RPMI7951 (cell line): Measurements from ENCODE around the gene RIN1. TPM values are rescaled to one million over a fixed set of nuclear protein-coding genes. Genes with fewer than 3 reads are reported as not detected.

Experiments used
- DNase-seq: peaks from one replicate; pipeline ENCODE4 v3.0.0-alpha.2; 2012; ENCODE audit warnings: low read depth
- total RNA-seq: library from RNA; depleted of rRNA; stranded (reverse); fragments of >200 nt; shearing (Covaris generic); gene quantifications from 2 replicates; pipeline ENCODE4 v1.2.3, GENCODE V29; 2014

RIN1 gene
- total RNA-seq, 1 experiment from 2014 or later = 28.0 TPM

DNA sequence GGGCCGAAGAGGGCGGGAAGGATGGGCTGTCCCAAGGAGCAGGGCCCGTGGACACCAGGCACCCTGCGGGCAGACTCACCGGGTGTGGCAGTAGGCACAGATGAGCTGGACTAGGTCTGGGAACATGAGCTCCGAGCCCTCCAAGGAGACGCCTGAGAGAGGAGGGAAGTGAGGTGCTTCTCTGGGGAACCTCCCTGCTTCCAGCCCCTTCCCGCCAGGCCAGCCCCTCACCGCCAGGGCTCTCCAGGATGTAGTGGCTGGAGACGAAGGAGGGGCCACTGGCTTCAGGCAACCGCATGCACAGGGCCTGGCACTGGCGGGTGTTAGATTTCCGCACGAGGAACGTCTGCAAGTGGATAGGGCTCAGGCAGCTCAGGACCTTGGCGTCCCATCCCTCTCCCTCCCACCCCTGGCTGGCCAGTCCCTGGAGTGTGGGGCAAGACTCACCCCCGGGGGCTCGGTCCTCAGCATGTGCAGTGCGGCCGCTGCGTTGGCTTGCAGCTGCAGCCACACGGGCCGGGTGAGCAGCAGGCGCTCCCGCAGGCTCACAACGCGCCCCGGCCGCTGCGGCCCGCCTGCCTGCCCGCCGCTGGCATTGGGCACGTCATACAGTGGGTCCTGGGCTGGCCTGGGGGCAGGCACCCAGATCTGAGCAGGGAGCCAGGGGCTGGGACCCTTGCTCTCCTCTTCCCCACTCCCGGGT lies 552 bp downstream of the RIN1 start:
- DNase-seq = peak; percentile 91

DNA sequence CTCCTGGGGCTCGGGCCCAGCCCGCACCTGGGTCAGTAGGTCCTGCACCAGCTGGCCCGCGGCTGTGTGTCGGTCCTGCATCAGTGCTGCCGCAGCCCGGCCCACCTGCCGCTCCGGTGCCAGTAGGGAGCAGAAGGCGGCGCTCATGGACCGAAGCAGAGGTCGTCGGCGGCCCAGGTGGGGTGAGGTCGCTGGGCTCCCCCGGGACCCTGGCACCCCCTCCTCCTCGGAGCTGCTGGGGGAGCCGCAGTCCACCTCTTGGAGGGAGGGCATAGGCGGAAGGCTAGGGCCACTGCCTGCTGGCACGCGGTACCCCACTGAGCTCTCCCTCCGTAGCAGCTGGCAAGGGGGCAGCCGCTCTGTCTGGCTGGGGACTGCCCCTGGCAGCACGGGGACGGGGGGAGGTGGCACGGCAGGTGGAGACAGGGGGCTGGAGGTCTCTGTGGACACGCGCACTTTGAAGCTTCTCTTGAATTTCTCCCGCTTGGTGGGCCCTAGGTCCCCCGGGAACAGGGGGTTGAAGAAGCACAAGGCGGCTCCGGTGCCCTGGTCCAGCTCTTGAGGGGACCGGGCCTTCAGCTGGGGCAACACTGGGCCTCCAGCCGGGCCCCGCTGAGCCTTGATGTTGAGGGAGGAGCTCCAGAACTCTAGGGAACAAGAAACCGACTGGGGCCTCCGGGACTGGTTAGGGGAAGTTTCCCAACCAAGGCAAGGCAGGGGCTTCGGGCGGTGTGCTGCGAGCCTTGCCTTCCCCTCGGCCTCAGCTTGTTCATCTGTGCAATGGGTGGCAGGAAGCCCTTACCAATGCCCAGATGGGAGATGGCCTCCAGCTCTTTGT lies 1.4 kb downstream of the RIN1 start:
- no peak for DNase-seq

DNA sequence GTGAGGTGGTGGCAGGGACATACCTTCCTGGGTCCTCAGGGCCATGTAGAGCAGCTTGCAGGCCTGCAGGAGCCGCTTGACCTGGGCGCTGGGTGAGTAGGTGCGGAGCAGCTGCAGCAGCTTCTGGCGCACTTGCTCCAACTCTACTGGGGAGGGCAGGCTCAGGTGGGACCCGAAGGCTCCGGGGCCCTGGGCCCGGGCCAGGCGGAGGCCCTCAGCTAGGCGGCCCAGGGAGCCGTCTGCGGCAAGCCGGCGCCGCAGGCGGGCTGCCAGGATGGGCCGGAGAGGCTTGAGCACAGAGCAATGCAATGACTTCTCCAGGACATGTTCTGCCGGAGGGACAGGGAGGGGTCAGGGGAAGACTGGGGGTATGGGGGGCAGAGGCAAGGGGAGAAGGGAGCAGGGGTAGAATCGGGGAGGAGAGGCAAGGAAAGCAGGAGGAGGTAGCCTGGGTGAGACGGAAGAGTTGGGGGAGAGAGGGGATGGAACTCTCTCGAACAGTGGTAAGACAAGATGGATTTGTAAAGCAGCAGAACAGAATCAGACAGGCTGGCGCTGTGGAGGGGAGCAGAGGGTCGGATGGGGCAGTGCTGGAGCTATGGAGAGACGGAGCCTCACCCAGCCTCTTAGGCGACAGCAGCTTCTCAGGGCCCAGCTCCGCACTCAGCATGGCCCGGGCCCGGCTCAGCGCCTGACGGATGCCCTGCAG lies 2.2 kb downstream of the RIN1 start:
- no peak for DNase-seq

DNA sequence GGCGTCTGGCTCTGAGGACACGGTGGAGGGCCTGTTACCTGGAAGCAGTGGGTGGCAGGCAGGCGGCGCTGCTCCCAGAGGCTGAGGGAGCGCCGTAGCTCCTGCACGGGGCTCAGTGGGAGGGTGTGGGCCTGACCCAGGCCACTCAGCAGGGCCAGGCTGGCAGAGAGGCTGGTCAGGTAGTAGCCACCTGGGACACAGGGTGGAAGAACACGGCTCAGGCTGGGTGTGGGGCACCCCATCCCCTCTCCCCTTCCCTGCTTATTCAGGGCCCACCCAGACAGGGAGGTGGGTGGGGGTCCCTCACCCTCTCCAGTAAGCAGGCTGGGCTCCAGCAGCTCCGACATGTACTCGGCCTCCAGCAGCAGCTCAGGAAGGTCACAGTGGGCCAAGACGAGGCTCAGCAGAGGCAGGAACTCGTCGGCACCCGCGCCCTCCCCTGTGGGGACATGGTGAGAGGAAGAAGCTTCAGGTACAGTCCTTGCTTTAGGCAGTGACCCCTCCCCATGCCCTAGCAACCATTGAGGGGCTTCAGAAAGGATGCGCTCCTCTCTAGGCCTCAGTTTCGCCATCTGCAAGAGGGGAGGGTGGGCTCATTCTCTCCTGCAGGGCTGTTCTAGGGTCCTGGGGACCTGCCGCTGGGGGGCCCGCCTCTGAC lies 2.9 kb downstream of the RIN1 start:
- no peak for DNase-seq

DNA sequence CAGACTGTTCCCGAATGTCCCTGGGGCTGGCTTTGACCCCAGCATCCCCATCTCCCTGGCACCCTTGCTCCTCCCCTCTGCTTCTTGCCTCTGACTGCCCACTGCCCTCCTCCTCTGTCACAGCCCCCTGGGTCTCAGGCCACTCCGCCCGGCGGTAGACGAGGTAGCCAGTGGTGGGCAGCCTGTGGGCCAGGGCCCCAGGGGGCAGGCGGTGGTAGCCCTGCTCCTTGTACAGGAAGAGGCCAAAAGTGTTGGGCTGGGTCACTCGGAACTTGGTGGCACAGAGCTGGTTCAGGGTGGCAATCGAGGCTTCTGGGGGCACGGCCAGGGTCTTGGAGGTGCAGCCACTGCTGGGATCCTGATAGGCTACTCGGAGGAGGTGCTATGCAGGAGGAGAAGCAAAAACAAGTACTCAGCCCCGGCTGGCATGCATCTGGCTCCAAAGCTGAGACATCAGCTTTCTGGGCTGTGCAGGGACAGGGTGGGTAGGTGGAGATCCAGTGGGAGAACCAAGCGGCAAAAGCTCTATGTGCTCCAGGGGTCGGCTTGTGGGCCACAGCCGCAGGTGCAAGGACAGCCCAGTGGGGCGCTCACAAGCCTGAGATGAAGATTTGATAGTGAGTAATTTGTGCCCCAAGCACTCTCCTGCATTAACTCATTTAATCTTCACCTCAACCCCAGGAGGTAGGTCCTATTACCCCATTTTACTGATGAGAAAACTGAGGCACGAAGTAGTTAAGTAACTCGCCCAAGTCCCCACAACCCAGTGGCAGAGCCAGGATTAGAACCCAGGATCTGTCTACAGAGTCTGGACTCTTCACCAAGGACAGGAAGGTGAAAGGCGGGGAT lies 3.6 kb downstream of the RIN1 start:
- DNase-seq = no peak

DNA sequence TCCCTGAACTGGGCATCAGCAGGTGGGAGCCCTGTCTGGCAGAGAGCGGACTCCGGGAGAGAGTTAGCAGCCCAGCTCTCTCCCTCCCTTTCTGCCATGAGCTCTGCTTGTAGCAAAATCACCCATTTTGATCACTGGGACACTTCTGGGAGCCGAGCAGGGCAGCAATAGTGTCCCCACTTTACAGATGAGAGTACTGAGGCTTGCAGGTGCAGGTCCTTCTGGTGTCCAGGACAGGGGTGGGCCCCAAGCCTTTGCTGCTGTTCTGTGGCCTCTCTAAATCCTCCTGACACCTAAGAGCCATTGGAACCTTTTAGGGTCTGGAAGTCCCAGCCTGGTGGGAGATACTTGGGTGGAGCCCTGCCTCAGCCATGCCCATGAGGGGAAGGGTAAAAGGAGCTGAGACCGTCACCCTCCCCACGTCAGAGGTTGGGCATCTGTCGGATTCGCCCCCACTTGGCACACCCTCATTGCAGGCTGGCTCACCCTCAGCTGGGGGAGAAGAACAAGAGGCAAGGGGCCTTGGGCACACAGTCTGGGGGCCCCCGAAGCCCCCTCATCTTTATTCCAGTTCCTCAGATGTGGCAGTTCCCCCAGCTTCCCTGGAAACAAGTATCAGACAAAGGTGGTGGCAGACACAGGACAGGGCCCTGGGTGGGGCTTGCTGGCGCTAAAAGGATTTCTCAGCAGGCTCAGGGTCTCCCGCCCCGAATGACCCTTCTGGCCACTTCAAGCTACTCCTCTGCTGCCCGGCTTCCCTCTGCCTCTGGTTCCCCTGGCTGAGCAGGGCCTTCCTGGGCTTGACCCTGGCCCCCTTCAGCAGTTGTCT lies 4.5 kb downstream of the RIN1 start:
- no peak for DNase-seq

DNA sequence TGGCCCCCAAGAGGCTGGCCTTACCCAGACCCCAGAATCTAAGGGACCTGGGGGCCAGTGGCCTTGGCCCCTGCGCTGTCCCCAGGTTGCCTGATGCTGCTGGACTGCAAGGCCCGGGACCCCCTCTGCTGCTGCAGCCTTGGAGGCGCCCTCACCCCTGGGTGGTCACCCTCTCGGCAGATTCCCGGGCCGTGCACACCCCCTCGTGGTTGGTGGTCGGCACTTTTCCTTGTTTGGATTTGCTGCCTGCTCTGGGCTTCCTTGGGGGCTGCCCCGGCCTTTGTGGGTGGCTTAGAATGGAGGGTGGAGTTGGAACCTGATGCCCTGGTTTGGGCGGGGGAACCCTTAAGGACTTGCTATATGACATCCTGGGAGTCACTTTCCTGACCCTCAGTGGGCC lies 5.3 kb downstream of the RIN1 start:
- no peak for DNase-seq

DNA sequence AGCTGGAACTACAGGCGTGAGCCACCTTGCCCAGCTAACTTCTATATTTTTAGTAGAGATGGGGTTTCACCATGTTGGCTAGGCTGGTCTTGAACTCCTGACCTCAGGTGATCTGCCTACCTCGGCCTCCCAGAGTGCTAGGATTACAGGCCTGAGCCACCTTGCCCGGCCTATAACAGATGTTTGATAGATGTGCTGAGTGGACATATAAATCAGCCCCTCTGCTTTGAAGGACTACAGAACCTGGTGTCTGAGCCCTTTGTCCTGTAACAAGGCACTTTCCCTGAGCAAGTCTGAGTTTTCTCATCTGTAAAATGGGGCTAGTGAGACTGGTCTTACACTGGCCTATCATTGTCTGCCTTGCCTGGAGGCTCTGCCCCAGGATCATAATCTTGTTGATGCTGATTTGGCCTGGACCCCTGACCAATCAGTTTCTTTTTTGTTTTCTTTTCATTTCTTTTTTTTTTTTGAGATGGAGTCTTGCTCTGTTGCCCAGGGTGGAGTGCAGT lies 7.0 kb downstream of the RIN1 start:
- DNase-seq = peak; percentile 21

DNA sequence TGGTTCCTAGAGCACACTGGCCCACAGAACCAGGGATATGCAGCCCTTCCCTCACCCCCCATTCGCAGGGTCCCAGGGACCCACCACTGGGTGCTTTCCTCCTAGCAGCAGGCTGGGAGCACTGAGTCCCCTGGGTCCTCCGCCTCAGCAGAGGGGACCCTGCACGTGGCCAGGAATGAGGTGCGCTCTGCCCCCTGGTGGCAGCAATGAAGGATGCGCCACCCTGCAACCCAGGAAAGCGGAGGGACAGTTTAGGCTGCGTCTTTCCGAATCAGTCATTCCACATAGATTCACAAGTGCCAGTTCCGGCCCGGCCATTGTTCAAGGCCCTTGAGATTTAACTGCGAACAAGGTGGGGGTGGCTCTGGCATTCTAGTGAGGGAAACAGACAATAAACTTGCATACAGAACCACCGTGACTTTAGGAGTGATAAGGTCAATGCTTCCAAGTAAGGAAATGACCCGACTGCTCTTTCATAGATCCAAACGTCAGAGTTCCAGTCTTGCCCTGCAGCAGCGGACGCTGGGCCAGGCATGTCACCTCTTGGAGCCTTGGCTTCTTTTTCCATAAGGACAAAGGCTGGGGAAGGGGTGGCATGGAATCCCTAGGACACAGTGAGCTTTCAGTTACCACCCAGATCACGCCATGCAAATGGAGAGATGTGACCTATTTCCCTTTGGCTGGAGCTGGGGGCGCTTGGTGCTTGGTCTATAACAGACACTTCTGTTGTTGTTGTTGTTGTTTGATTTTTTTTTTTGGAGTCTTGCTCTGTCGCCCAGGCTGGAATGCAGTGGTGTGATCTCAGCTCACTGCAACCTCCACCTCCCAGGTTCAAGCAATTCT lies 7.7 kb downstream of the RIN1 start:
- DNase-seq = peak; percentile 79

DNA sequence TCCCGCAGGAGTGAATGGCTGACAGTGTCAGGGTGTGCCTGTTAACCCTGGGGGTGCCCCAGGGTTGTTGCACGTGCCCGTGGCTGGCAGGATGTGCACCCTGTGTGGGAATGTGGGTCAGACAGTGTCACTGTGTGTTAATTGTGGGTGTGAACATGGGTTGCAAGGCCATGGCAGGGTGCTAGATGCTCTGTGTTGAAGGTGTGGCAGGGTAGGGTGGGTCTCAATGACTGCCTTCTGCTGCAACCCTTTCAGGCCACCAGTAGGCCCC lies 8.3 kb downstream of the RIN1 start:
- peak; percentile 40 for DNase-seq

DNA sequence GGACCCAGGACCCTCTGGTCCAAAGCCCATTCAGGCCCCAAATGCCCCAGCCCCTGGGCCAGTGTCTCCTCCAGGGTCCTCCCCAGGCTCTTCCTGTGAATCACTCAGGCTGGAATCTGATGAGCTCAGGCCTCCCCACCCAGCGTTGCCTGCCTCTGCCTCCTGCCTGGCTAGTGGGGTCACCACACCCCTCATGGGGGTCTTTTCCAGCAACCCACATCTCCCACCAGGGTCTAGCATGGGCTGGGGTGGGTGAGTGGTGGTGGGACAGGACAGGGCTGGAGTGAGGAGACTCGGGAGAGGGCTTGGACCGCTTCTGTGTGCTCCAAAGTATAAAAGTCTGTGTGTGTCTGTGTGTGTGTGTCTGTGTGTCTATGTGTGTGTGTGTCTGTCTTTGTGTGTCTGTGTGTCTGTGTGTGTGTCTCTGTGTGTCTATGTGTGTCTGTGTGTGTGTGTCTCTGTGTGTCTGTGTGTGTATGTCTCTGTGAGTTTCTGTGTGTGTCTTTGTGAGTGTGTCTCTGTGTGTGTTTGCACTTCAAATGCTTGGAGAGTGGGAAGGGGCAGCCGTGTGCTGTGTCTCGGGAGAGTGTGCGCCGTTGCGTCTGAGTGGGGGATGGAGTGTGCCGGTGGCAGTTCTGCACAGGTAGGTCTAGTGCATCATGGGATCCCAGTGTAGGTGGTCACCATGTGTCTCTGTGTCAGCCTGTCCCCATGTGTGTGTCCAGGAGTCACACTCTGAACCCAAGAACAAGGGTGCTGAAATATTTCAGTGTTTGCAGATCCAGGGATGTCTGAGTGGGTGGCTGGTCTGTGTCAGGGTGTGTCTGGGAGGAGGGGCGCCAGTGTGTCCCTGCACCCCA lies 8.8 kb downstream of the RIN1 start:
- peak; percentile 60 for DNase-seq

DNA sequence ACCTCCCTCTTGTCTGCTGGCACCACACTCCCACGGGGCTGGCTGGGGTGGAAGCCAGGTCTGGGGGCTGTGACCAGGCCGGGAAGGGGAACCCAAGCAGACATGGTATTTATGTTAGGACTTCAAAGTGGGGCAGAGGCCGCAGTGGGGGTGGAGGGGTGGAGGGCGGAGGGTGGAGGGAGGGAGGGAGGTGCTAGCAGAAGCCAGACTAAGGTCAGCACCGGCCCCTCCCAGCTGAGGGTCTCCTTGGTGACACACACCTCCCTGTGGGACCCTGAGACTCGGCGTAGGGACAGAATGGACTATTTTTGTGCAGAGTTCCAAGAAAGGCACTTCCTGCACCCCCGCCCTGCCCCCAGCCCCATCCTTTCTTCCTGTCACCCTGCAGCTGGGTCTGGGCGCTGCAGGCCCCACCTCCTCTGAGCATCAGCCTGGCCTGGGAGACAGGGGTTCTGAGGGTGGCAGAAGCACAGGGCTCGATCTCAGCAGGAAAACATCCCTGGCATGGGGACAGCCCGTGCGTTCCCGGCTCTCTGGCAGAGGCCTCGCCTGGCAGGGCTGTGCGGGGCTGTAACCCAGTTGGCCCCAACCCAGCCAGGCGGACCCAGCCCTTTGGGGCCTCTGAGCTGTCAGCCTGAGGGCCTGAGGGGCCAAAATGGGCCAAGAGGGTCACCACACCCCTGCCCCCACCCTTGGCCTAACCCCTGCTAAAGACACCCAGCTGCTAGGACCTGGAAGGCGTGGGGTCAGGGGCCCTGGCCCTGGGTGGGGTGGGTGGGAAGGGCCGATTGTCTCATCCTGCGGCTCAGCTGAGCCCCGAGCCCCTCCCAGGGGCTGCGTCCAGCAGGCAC lies 9.7 kb downstream of the RIN1 start:
- peak; percentile 58 for DNase-seq

DNA sequence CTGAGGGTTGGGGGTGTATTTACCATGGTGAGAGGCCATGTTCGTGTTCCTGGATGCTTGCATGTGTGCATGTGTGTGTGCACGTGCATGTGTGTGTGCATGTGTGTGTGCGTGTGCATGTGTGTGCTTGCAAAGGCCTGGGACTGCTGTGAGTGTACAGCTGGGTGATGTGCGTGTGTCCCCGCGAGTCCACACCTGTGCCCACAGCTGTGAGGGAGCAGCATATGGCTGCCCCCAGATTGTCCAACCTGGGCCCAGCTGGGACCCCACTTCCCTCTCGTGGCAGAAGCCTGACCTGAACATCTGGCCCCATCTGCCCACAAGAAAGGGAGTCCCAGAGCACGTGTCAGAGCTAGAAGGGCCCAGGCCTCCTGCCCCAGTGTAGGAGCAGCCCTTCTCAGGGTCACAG lies 11.0 kb downstream of the RIN1 start:
- DNase-seq = peak; percentile 32

DNA sequence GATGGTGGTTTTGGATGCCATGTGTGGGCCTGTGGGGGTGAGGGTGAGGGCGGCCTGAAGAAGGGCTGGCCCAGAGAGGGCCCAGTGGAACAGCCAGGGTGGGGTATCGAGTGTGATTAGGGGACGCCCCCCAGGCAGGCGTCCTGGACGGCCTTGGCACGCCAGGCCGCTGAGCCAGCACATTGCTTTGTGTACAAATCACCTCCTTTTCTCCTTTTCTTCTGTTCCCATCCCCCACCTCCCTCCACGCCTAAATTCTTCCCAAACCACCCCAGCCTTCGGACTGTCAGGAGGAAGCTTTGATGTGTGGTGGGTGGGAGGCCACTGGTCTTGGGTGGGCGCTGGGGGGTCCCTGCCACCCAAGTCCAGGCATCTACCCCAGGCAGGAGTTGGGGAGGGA lies 11.6 kb downstream of the RIN1 start:
- peak; percentile 67 for DNase-seq

DNA sequence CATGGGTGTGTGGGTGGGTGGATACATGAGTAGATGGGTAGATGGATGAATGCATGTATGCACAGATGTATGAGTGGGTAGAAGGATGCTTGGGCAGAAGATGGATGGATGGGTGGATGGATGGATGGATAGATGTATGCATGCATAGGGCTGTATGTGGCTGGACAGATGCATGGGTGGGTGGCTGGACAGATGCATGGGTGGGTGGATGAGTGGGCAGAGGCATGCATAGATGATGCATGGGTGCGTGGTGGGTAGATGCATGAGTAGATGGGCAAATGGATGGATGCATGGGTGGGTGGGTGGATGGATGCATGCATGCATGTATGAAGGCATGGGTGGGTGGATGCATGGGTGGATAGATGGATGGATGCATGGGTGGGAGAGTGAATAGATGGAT lies 12.6 kb downstream of the RIN1 start:
- DNase-seq = no peak

DNA sequence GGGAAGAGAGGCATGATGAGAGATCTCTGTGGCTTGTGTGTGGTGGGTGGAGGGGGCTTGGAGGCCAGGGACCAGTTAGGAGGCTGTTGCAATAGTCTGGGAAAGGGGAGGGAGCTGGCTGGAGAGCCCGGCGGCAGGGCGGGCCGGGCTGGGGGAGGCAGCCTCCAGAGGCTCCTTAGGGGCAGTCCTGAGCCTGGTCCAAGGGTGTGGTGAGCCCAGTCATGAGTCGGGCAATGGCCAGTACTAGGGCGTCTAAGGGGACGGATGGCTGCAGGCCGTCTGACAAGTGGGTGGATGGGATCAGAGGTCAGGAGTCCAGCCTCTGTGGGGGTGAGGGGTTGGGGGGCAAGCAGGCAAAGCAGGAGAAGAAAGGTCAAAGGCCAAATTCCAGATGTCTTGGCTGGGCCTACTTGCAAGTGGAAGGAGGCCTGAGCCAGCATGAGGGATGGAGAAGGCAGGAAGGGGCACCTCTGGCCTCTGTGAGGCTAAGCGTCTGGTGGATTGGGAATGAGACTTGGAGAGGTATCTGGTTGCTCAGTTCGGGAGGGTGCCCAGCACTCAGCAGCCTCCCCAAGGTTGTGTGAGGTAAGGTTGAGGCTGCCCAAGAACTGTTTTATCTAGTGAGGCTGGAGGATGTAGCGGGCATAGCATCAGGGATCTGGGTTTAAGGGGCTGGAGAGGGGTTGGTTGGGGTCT lies 13.4 kb downstream of the RIN1 start:
- DNase-seq = no peak

DNA sequence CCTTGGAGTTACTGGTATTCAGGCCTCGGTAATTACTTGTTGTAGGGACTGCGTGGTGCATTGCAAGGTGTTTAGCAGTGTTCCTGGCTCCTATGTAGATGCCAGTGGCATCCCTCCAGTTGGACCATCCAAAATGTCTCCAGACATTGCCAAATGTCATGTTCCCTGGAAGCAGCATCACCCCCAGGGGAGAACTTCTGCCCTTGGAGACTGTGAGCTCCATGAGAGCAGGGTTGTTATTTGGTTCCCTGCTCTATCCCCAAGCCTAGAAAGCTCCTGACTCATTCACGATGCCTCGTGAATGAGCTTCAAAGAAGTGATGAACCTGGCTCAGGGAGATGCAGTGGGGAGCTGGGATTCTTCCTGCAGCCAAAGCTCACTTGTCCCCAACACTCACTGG lies 14.6 kb downstream of the RIN1 start:
- no peak for DNase-seq
